Measurements from ENCODE around the gene CCL4. TPM values are rescaled to one million over a fixed set of nuclear protein-coding genes. Genes with fewer than 3 reads are reported as not detected.
"Not testable (repeated sequence)": the region's sequence is repeated elsewhere in the genome, so short reads cannot be mapped to it uniquely, and the experiment has no call there.

CCL4 gene
- total RNA-seq, 1 experiment from 2014 or later: 1.2 TPM

GRCh38 chr17:36087897-36088572 is 15.6 kb upstream of the CCL4 start:
- POLR2A ChIA-PET; DNase-seq (ENCODE audit: low read depth, low spot score); H3K27ac ChIP-seq (ENCODE audit: low read depth, low read length); H3K9me2 ChIP-seq (ENCODE audit: insufficient read depth); intact Hi-C loops (cut with micrococcal nuclease); H3K4me1 ChIP-seq (ENCODE audit: control insufficient read depth in 1 of 2, insufficient read depth in 2 of 2, low read length in 2 of 2); H3K79me2 ChIP-seq (ENCODE audit: insufficient read depth, low read length); H3K36me3 ChIP-seq (ENCODE audit: control insufficient read depth in 1 of 2, insufficient read depth in 2 of 2, low read length in 2 of 2); H4K20me1 ChIP-seq (ENCODE audit: insufficient read depth); H2AFZ ChIP-seq (ENCODE audit: low read depth, low read length, poor library complexity, severe bottlenecking); H3K9me3 ChIP-seq (ENCODE audit: control insufficient read depth in 1 of 2, insufficient read depth in 1 of 2, low read depth in 1 of 2, low read length in 2 of 2); H3K9ac ChIP-seq (ENCODE audit: low read length); BruUV-seq (replicated peaks); H3K4me2 ChIP-seq (ENCODE audit: low read length); RAD21 ChIA-PET (ENCODE audit: low non-redundant PET in 1 of 2, low total read pairs in 2 of 2, uncharacterized antibody in 2 of 2, unreplicated experiment in 2 of 2); H3K27me3 ChIP-seq (ENCODE audit: insufficient read depth, low read length); ATAC-seq; H3K4me3 ChIP-seq (replicated peaks in 1 of 2; ENCODE audit: low read depth in 1 of 2, low read length in 2 of 2): not testable (repeated sequence)
- CTCF ChIA-PET: interaction anchor here (1.3 kb wide), 1 partner anchor 15 kb away, joined by 5 read pairs; no protein-coding TSS in a partner anchor

- RAD21 ChIA-PET (ENCODE audit: low non-redundant PET in 1 of 2, low total read pairs in 2 of 2, uncharacterized antibody in 2 of 2, unreplicated experiment in 2 of 2): no interaction called here
- BruUV-seq (replicated peaks): no TSS peak
- no peaks in the 10 kb centered on the region for H3K4me1 ChIP-seq (ENCODE audit: control insufficient read depth in 1 of 2, insufficient read depth in 2 of 2, low read length in 2 of 2)
- TF ChIP-seq ATF3 (IDR thresholded peaks at IDR 0.05): no peak
- TF ChIP-seq EGR1 (IDR thresholded peaks at IDR 0.05; ENCODE audit: low read depth): no peak
- TF ChIP-seq EZH2 (IDR thresholded peaks at IDR 0.05): no peak
- no peak for TF ChIP-seq MAX (IDR thresholded peaks at IDR 0.05)
- TF ChIP-seq EZH2phosphoT487 (IDR thresholded peaks at IDR 0.05; ENCODE audit: borderline replicate concordance): no peak
- no peak overlapping the region for H3K9ac ChIP-seq (ENCODE audit: low read length)
- H3K4me2 ChIP-seq (ENCODE audit: low read length): no peak overlapping the region
- H3K9me2 ChIP-seq (ENCODE audit: insufficient read depth): no peaks in the 10 kb centered on the region
- H3K27ac ChIP-seq (ENCODE audit: low read depth, low read length): no peak overlapping the region
- no peak overlapping the region for H2AFZ ChIP-seq (ENCODE audit: low read depth, low read length, poor library complexity, severe bottlenecking)
- DNase-seq (ENCODE audit: low read depth, low spot score): no peak
- no peaks in the 10 kb centered on the region for H3K9me3 ChIP-seq (ENCODE audit: control insufficient read depth in 1 of 2, insufficient read depth in 1 of 2, low read depth in 1 of 2, low read length in 2 of 2)
- H3K36me3 ChIP-seq (ENCODE audit: control insufficient read depth in 1 of 2, insufficient read depth in 2 of 2, low read length in 2 of 2): no peaks in the 10 kb centered on the region
- CTCF ChIA-PET: interaction anchor here (1.3 kb wide), 1 partner anchor 16 kb away, joined by 5 read pairs; no protein-coding TSS in a partner anchor
- H3K79me2 ChIP-seq (ENCODE audit: insufficient read depth, low read length): no peaks in the 10 kb centered on the region
- no peaks in the 10 kb centered on the region for H4K20me1 ChIP-seq (ENCODE audit: insufficient read depth)
- POLR2A ChIA-PET: no interaction called here
- intact Hi-C loops (cut with micrococcal nuclease): no loop called here
- H3K4me3 ChIP-seq (replicated peaks in 1 of 2; ENCODE audit: low read depth in 1 of 2, low read length in 2 of 2): no peak overlapping the region
- no peak for ATAC-seq
- H3K27me3 ChIP-seq (ENCODE audit: insufficient read depth, low read length): 0 out of 2 replicates have a peak, but pooled peaks cover 9% of the 10 kb centered on the region
Measured at GRCh38 chr17:36088670-36089338, 14.8 kb upstream of the CCL4 start.
